Kidney epithelial cell (primary cell): ENCODE results near the gene GFPT1. TPM values are rescaled to one million over a fixed set of nuclear protein-coding genes. Genes with fewer than 3 reads are reported as not detected.
"Not testable (repeated sequence)": the region's sequence is repeated elsewhere in the genome, so short reads cannot be mapped to it uniquely, and the experiment has no call there.

Experiments used
- DNase-seq: peaks from one replicate; pipeline ENCODE4 v3.0.0-alpha.2; 2010; ENCODE audit warnings: low read depth
- H3K27me3 ChIP-seq: 2 replicates; pipeline ENCODE4 v1.6.0; 2011; ENCODE audit warnings: low read length; ENCODE audit not compliant: control insufficient read depth, insufficient read depth
- H3K36me3 ChIP-seq: 2 replicates; pipeline ENCODE4 v1.5.1; 2011; ENCODE audit warnings: low read length; ENCODE audit not compliant: control insufficient read depth, insufficient read depth
- H3K4me3 ChIP-seq: 2 replicates; pipeline ENCODE4 v1.5.1; 2011; ENCODE audit warnings: low read depth, mild to moderate bottlenecking, control low read depth, low read length
- CTCF ChIP-seq: IDR thresholded peaks from 2 replicates; pipeline ENCODE4 v1.5.1; 2011; ENCODE audit warnings: mild to moderate bottlenecking, moderate library complexity, low read length, control low read depth, inconsistent platforms; ENCODE audit not compliant: insufficient read depth, poor library complexity, severe bottlenecking
- total RNA-seq: library from RNA; depleted of rRNA; stranded (reverse); fragments of >200 nt; gene quantifications from 2 replicates; pipeline ENCODE4 v1.2.3, GENCODE V29; 2015

The GFPT1 gene
- total RNA-seq, 1 donor from 2014 or later: 59.5 TPM

GRCh38 chr2:69424419-69424818, 37.4 kb upstream of the GFPT1 start:
- no peak for TF ChIP-seq CTCF
- H3K27me3 ChIP-seq: no peaks in the 10 kb centered on the region
- no peaks in the 10 kb centered on the region for H3K36me3 ChIP-seq
- no peak overlapping the region for H3K4me3 ChIP-seq
- DNase-seq: no peak

GRCh38 chr2:69422198-69422597, 35.2 kb upstream of the GFPT1 start:
- no peak for TF ChIP-seq CTCF
- Histone ChIP-seq H3K4me3 (no peak overlapping the region), H3K36me3 (no peaks in the 10 kb centered on the region), H3K27me3 (no peaks in the 10 kb centered on the region)
- no peak for DNase-seq

- H3K36me3 ChIP-seq, H3K4me3 ChIP-seq, DNase-seq, H3K27me3 ChIP-seq: not testable (repeated sequence)
Measured at GRCh38 chr2:69419111-69419510, 32.1 kb upstream of the GFPT1 start.

- no peak for TF ChIP-seq CTCF
- no peaks in the 10 kb centered on the region for H3K27me3 ChIP-seq
- no peak for DNase-seq
- no peak overlapping the region for H3K4me3 ChIP-seq
- H3K36me3 ChIP-seq: no peaks in the 10 kb centered on the region
Measured at GRCh38 chr2:69416147-69416546, 29.1 kb upstream of the GFPT1 start.

- no peak for TF ChIP-seq CTCF
- Histone ChIP-seq H3K4me3 (no peak overlapping the region), H3K27me3 (no peaks in the 10 kb centered on the region), H3K36me3 (no peaks in the 10 kb centered on the region)
- no peak for DNase-seq
Measured at GRCh38 chr2:69411120-69411519, 24.1 kb upstream of the GFPT1 start.

GRCh38 chr2:69405306-69405705, 18.3 kb upstream of the GFPT1 start:
- no peak for TF ChIP-seq CTCF
- Histone ChIP-seq H3K36me3 (no peaks in the 10 kb centered on the region), H3K27me3 (no peaks in the 10 kb centered on the region), H3K4me3 (no peak overlapping the region)
- DNase-seq: no peak
